WTC11 (cell line): Measurements from ENCODE around the gene CCDC117.
"Not testable (repeated sequence)": the region's sequence is repeated elsewhere in the genome, so short reads cannot be mapped to it uniquely, and the experiment has no call there.

ENCODE experiments used
- CREB1 ChIP-seq: sonication (generic); formaldehyde crosslinking; IDR thresholded peaks from 2 replicates; pipeline ENCODE4 v1.8.0; 2023; ENCODE audit warnings: mild to moderate bottlenecking, missing genetic modification reagents
- CREM ChIP-seq: sonication (generic); formaldehyde crosslinking; IDR thresholded peaks from 2 replicates; pipeline ENCODE4 v1.8.1; 2022; ENCODE audit warnings: mild to moderate bottlenecking, missing genetic modification reagents, moderate library complexity
- CTCF ChIP-seq: fragments of 200-600 bp; IDR thresholded peaks from 2 replicates; pipeline ENCODE4 v1.8.0; 2022; ENCODE audit warnings: antibody characterized with exemption
- E2F1 ChIP-seq: sonication (generic); formaldehyde crosslinking; IDR thresholded peaks from 2 replicates; pipeline ENCODE4 v1.8.0; 2022; ENCODE audit warnings: mild to moderate bottlenecking, missing genetic modification reagents
- KAT7 ChIP-seq: sonication (generic); formaldehyde crosslinking; IDR thresholded peaks from 2 replicates; pipeline ENCODE4 v1.8.1; 2023; ENCODE audit warnings: missing genetic modification reagents, mild to moderate bottlenecking, borderline replicate concordance
- MAX ChIP-seq: sonication (generic); formaldehyde crosslinking; IDR thresholded peaks from 2 replicates; pipeline ENCODE4 v1.8.0; 2022; ENCODE audit warnings: mild to moderate bottlenecking, missing genetic modification reagents
- NR3C1 ChIP-seq: sonication (generic); formaldehyde crosslinking; conservative IDR thresholded peaks from 2 replicates; pipeline ENCODE4 v1.8.1; 2023; ENCODE audit warnings: low read depth, mild to moderate bottlenecking, missing genetic modification reagents
- TP53 ChIP-seq: sonication (generic); formaldehyde crosslinking; IDR thresholded peaks from 2 replicates; pipeline ENCODE4 v1.8.1; 2023; ENCODE audit warnings: mild to moderate bottlenecking, missing genetic modification reagents
- ZNF121 ChIP-seq: sonication (generic); formaldehyde crosslinking; IDR thresholded peaks from 2 replicates; pipeline ENCODE4 v1.8.0; 2023; ENCODE audit warnings: missing genetic modification reagents
- ZNF138 ChIP-seq: sonication (generic); formaldehyde crosslinking; conservative IDR thresholded peaks from 2 replicates; pipeline ENCODE4 v1.8.1; 2022; ENCODE audit warnings: mild to moderate bottlenecking, moderate library complexity, missing genetic modification reagents
- ZNF512 ChIP-seq: sonication (generic); formaldehyde crosslinking; IDR thresholded peaks from 2 replicates; pipeline ENCODE4 v1.8.1; 2022; ENCODE audit warnings: missing genetic modification reagents, borderline replicate concordance
- ZNF532 ChIP-seq: fragments of 250-450 bp; sonication (Bioruptor Pico); IDR thresholded peaks from 2 replicates; pipeline ENCODE4 v1.9.0; 2021; ENCODE audit warnings: mild to moderate bottlenecking, borderline replicate concordance

GRCh38 chr22:28762000-28762399, 10.5 kb upstream of the CCDC117 start:
- not testable (repeated sequence) for TF ChIP-seq ZNF512 (CRISPR knock-in tag); CTCF; ZNF532 (CRISPR knock-in tag); ZNF138; TP53; CREB1; CREM (CRISPR knock-in tag); E2F1; NR3C1; KAT7 (CRISPR knock-in tag); MAX
- TF ChIP-seq ZNF121 (CRISPR knock-in tag) = peak; percentile 93
